IMR-90 (cell line): ENCODE results near the gene RASSF5. TPM values are rescaled to one million over a fixed set of nuclear protein-coding genes. Genes with fewer than 3 reads are reported as not detected.

Experiments used
- ATAC-seq: fragments of 200-7000 bp; cut with Tn5 transposase; 2 replicates; pipeline ENCODE4 v1.9.1; 2020; ENCODE audit warnings: low read depth, mild to moderate bottlenecking, moderate library complexity
- BruUV-seq: library from RNA; stranded (reverse); fragments of 400-500 nt; replicated peaks from 2 replicates; lab custom pipeline; 2021; lab: Mats Ljungman, UMichigan
- CTCF ChIA-PET: fragments of 300-600 bp; formaldehyde crosslinking; extraction: SDS; loops from one replicate; lab custom pipeline; 2021; ENCODE audit warnings: antibody characterized with exemption; lab: Yijun Ruan, JAX
- POLR2A ChIA-PET: fragments of 300-600 bp; sonication (Branson Sonifier 250); formaldehyde crosslinking; loops from one replicate; lab custom pipeline; 2022; ENCODE audit warnings: antibody characterized with exemption; ENCODE audit not compliant: unreplicated experiment; lab: Charles Lee
- DNase-seq: peaks from one replicate; pipeline ENCODE4 v3.0.0; 2013
- H2AFZ ChIP-seq: replicated peaks from 2 replicates; pipeline ENCODE3; 2013; ENCODE audit warnings: low read length, mild to moderate bottlenecking; ENCODE audit not compliant: poor library complexity
- H2AK5ac ChIP-seq: 2 replicates; pipeline ENCODE4 v1.6.1; 2013; ENCODE audit warnings: low read depth, low read length, inconsistent platforms
- H2AK9ac ChIP-seq: replicated peaks from 2 replicates; pipeline ENCODE3; 2013; ENCODE audit warnings: mild to moderate bottlenecking, low read depth, low read length, moderate library complexity; ENCODE audit not compliant: poor library complexity
- H2BK120ac ChIP-seq: 2 replicates; pipeline ENCODE4 v1.6.1; 2013; ENCODE audit warnings: low read depth, low read length, inconsistent platforms
- H2BK15ac ChIP-seq: 3 replicates; pipeline ENCODE4 v1.6.1; 2013; ENCODE audit warnings: low read depth, low read length, inconsistent platforms
- H2BK20ac ChIP-seq: 2 replicates; pipeline ENCODE4 v1.6.1; 2013; ENCODE audit warnings: low read depth, mild to moderate bottlenecking, inconsistent platforms, low read length, moderate library complexity
- H2BK5ac ChIP-seq: 2 replicates; pipeline ENCODE4 v1.6.1; 2013; ENCODE audit warnings: mild to moderate bottlenecking, low read depth, low read length, inconsistent platforms; ENCODE audit not compliant: poor library complexity, severe bottlenecking
- H3K14ac ChIP-seq: replicated peaks from 2 replicates; pipeline ENCODE4 v1.6.1; 2013; ENCODE audit warnings: low read depth, low read length, inconsistent platforms
- H3K18ac ChIP-seq: 2 replicates; pipeline ENCODE4 v1.6.1; 2013; ENCODE audit warnings: low read depth, low read length, control low read depth
- H3K23ac ChIP-seq: 2 replicates; pipeline ENCODE4 v1.6.1; 2013; ENCODE audit warnings: low read depth, low read length, inconsistent platforms
- H3K27ac ChIP-seq: 2 replicates; pipeline ENCODE4 v1.5.1; 2013; ENCODE audit warnings: mild to moderate bottlenecking, control low read depth, low read length; ENCODE audit not compliant: insufficient read depth
- H3K27me3 ChIP-seq: 2 replicates; pipeline ENCODE4 v1.6.1; 2013; ENCODE audit warnings: low read length; ENCODE audit not compliant: control insufficient read depth, insufficient read depth
- H3K36me3 ChIP-seq: 2 replicates; pipeline ENCODE4 v1.6.1; 2013; ENCODE audit warnings: low read length, mixed read lengths; ENCODE audit not compliant: control insufficient read depth, insufficient read depth
- H3K4ac ChIP-seq: 2 replicates; pipeline ENCODE4 v1.6.1; 2013; ENCODE audit warnings: low read depth, low read length, inconsistent platforms
- H3K4me1 ChIP-seq: 2 replicates; pipeline ENCODE4 v1.6.1; 2013; ENCODE audit warnings: low read length, mixed read lengths; ENCODE audit not compliant: control insufficient read depth, insufficient read depth
- H3K4me2 ChIP-seq: 2 replicates; pipeline ENCODE4 v1.6.1; 2013; ENCODE audit warnings: low read depth, mild to moderate bottlenecking, control low read depth, low read length, moderate library complexity
- H3K4me3 ChIP-seq: 2 replicates; pipeline ENCODE4 v1.5.1; 2013; ENCODE audit warnings: low read depth, mild to moderate bottlenecking, control low read depth, low read length, moderate library complexity; ENCODE audit not compliant: insufficient read depth
- H3K56ac ChIP-seq: 2 replicates; pipeline ENCODE4 v1.6.1; 2013; ENCODE audit warnings: low read length, inconsistent platforms; ENCODE audit not compliant: insufficient read depth; ENCODE audit errors: extremely low read depth
- H3K79me1 ChIP-seq, 2 experiments: 2 replicates each; pipeline ENCODE4 v1.6.1; 2013; ENCODE audit warnings: low read length in 2 of 2, inconsistent platforms in 1 of 2, low read depth in 1 of 2
- H3K9ac ChIP-seq: 2 replicates; pipeline ENCODE4 v1.6.1; 2013; ENCODE audit warnings: low read depth, low read length, control low read depth
- H3K9me1 ChIP-seq: 2 replicates; pipeline ENCODE4 v1.6.1; 2013; ENCODE audit warnings: low read length, inconsistent platforms; ENCODE audit not compliant: insufficient read depth
- H3K9me3 ChIP-seq: 2 replicates; pipeline ENCODE4 v1.6.1; 2013; ENCODE audit warnings: low read length; ENCODE audit not compliant: control insufficient read depth, insufficient read depth
- H4K20me1 ChIP-seq: 2 replicates; pipeline ENCODE4 v1.6.1; 2013; ENCODE audit warnings: low read length, inconsistent platforms; ENCODE audit not compliant: insufficient read depth
- H4K5ac ChIP-seq: 2 replicates; pipeline ENCODE4 v1.6.1; 2013; ENCODE audit warnings: mild to moderate bottlenecking, low read depth, low read length, control low read depth
- H4K8ac ChIP-seq, 2 experiments: 2 replicates each; pipeline ENCODE4 v1.6.1; 2013; ENCODE audit warnings: low read depth in 2 of 2, low read length in 2 of 2, control low read depth in 1 of 2, inconsistent platforms in 1 of 2
- H4K91ac ChIP-seq: 2 replicates; pipeline ENCODE4 v1.6.1; 2013; ENCODE audit warnings: low read depth, low read length, inconsistent platforms; ENCODE audit not compliant: insufficient read depth
- BHLHE40 ChIP-seq: fragments of 150-350 bp; IDR thresholded peaks from 2 replicates; pipeline ENCODE4 v1.6.1; 2016; ENCODE audit warnings: mild to moderate bottlenecking, low read depth, low read length
- CEBPB ChIP-seq: IDR thresholded peaks from 2 replicates; pipeline ENCODE4 v1.6.1; 2012; ENCODE audit warnings: low read depth, low read length, improper control_type of control experiment
- FOS ChIP-seq: fragments of 150-350 bp; IDR thresholded peaks from 2 replicates; pipeline ENCODE4 v1.6.1; 2016; ENCODE audit warnings: low read depth, low read length
- MAFK ChIP-seq: IDR thresholded peaks from 2 replicates; pipeline ENCODE4 v1.6.1; 2012; ENCODE audit warnings: low read depth, low read length, improper control_type of control experiment
- MAZ ChIP-seq: IDR thresholded peaks from 2 replicates; pipeline ENCODE4 v1.6.1; 2012; ENCODE audit warnings: low read depth, mild to moderate bottlenecking, low read length, improper control_type of control experiment, moderate library complexity, borderline replicate concordance
- MXI1 ChIP-seq: IDR thresholded peaks from 2 replicates; pipeline ENCODE4 v1.6.1; 2012; ENCODE audit warnings: low read depth, mild to moderate bottlenecking, low read length, moderate library complexity, borderline replicate concordance
- NFE2L2 ChIP-seq: fragments of 150-350 bp; IDR thresholded peaks from 2 replicates; pipeline ENCODE4 v1.6.1; 2016; ENCODE audit warnings: low read depth, mild to moderate bottlenecking, low read length
- POLR2A ChIP-seq: IDR thresholded peaks from 2 replicates; pipeline ENCODE4 v1.6.1; 2012; ENCODE audit warnings: mild to moderate bottlenecking, low read depth, low read length
- RAD21 ChIP-seq: IDR thresholded peaks from 2 replicates; pipeline ENCODE4 v1.6.1; 2012; ENCODE audit warnings: low read length, improper control_type of control experiment
- RCOR1 ChIP-seq: IDR thresholded peaks from 2 replicates; pipeline ENCODE4 v1.6.1; 2012; ENCODE audit warnings: mild to moderate bottlenecking, low read length, improper control_type of control experiment; ENCODE audit not compliant: insufficient replicate concordance
- RFX5 ChIP-seq: IDR thresholded peaks from 2 replicates; pipeline ENCODE4 v1.8.0; 2012; ENCODE audit warnings: low read depth, mild to moderate bottlenecking, low read length, moderate library complexity
- SMC3 ChIP-seq: fragments of 150-350 bp; IDR thresholded peaks from 2 replicates; pipeline ENCODE4 v1.6.1; 2016; ENCODE audit warnings: low read depth, mild to moderate bottlenecking, antibody characterized with exemption, low read length, moderate library complexity
- WGBS, 2 experiments: methylation state at CpG; one replicate each; pipeline versions ENCODE4 v1.1.5 to v1.1.7; 2013; ENCODE audit warnings: missing lambda C conversion rate in 2 of 2; ENCODE audit not compliant: insufficient read length in 1 of 2; ENCODE audit errors: extremely low coverage in 2 of 2; 5-methylcytosine and 5-hydroxymethylcytosine counted together
- dilution Hi-C: fragments of 300-500 bp; cut with HindIII; formaldehyde crosslinking; loops from one replicate; pipeline ENCODE4 v1.14.3; 2018; ENCODE audit warnings: low sequenced_read_pairs; ENCODE audit not compliant: unreplicated experiment
- in situ Hi-C: fragments of 300-500 bp; cut with MboI; formaldehyde crosslinking; loops from 3 replicates; pipeline ENCODE4 v1.14.3; 2019; ENCODE audit warnings: low sequenced_read_pairs, inconsistent platforms, mixed read lengths
- intact Hi-C: fragments of 100-400 bp; cut with micrococcal nuclease; formaldehyde crosslinking; loops from 2 replicates; pipeline ENCODE4 v1.10.0; 2022
- polyA plus RNA-seq, 3 experiments: library from polyadenylated mRNA; depleted of rRNA; stranded (reverse); fragments of >200 nt; gene quantifications; 2 replicates each; pipeline ENCODE4 v1.2.3, GENCODE V29; 2012; ENCODE audit warnings: low replicate concordance in 1 of 3
- total RNA-seq: library from RNA; depleted of rRNA; stranded (reverse); fragments of >200 nt; gene quantifications from 2 replicates; pipeline ENCODE4 v1.2.3, GENCODE V29; 2012
- TF ChIP-seq, protein P1 (sequence below): fragments of 150-350 bp; IDR thresholded peaks from 2 replicates; pipeline ENCODE4 v1.6.1; 2017; ENCODE audit warnings: mild to moderate bottlenecking, antibody characterized with exemption, low read length, low read depth
- TF ChIP-seq, protein P2 (sequence below): conservative IDR thresholded peaks from 2 replicates; pipeline ENCODE4 v1.5.1; 2012; ENCODE audit warnings: mild to moderate bottlenecking, low read depth, low read length, improper control_type of control experiment
- TF ChIP-seq, protein P3 (sequence below): fragments of 150-350 bp; IDR thresholded peaks from 2 replicates; pipeline ENCODE4 v1.6.1; 2016; ENCODE audit warnings: low read depth, mild to moderate bottlenecking, low read length, moderate library complexity, borderline replicate concordance

RASSF5 gene
- total and polyA plus RNA-seq, 2 of the 4 experiments (the other 2 are of a cell fraction): 0.18 to 1.1 TPM

DNA sequence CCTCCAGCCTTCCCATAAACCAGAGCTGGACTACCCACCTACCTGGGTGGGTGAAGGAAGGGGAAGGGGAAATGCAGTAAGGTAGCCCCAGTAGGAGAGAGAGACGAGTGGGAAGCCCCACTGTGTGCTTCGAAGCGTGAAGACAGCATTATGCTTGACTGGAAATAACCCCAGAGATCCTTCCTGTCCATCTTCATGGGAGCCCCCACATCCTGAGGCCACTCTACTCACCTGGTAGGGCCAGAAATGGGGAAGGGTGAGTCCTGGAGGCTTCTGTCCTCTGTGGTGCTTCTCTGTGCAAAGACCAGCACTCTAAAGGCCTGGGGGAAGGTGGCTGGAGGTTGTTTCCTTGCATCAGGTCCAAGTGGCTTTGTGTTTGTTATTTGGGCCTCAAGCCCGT, 10.0 kb upstream of the RASSF5 start:
- Histone ChIP-seq H2AFZ (no peak overlapping the region), H3K36me3 (peaks cover 28% of the 10 kb centered on the region), H3K9ac (no peak overlapping the region), H3K4me3 (no peak overlapping the region), H2AK5ac (no peak overlapping the region), H3K56ac (no peak overlapping the region), H3K9me3 (no peaks in the 10 kb centered on the region), H2BK5ac (no peak overlapping the region), H4K5ac (no peak overlapping the region), H3K14ac (no peak overlapping the region), H3K9me1 (peaks cover 21% of the 10 kb centered on the region), H3K27me3 (no peaks in the 10 kb centered on the region), H4K91ac (no peak overlapping the region), H2BK20ac (no peak overlapping the region), H3K18ac (no peak overlapping the region), H3K23ac (no peak overlapping the region), H2AK9ac (no peak overlapping the region), H3K27ac (no peak overlapping the region), H4K8ac (no peak overlapping the region), H2BK120ac (no peak overlapping the region), H3K4ac (no peak overlapping the region), H2BK15ac (no peak overlapping the region), H3K79me1 (peaks cover 0 to 4% of the 10 kb centered on the region in 2 experiments; a peak in 1 of 4 replicates), H4K20me1 (no peaks in the 10 kb centered on the region), H3K4me2 (no peak overlapping the region), H3K4me1 (peaks cover 12% of the 10 kb centered on the region)
- ChIA-PET POLR2A (no interaction called here), CTCF (no interaction called here)
- intact Hi-C loops (no loop called here), dilution Hi-C loops (no loop called here), in situ Hi-C loops (no loop called here)
- no peak for TF ChIP-seq RCOR1
- TF ChIP-seq, protein P1, sequence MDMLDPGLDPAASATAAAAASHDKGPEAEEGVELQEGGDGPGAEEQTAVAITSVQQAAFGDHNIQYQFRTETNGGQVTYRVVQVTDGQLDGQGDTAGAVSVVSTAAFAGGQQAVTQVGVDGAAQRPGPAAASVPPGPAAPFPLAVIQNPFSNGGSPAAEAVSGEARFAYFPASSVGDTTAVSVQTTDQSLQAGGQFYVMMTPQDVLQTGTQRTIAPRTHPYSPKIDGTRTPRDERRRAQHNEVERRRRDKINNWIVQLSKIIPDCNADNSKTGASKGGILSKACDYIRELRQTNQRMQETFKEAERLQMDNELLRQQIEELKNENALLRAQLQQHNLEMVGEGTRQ: no peak
- no peak for TF ChIP-seq SMC3
- TF ChIP-seq RAD21: no peak
- TF ChIP-seq MXI1: no peak
- TF ChIP-seq RFX5: no peak
- no peak for TF ChIP-seq POLR2A
- no peak for TF ChIP-seq BHLHE40
- TF ChIP-seq, protein P2, sequence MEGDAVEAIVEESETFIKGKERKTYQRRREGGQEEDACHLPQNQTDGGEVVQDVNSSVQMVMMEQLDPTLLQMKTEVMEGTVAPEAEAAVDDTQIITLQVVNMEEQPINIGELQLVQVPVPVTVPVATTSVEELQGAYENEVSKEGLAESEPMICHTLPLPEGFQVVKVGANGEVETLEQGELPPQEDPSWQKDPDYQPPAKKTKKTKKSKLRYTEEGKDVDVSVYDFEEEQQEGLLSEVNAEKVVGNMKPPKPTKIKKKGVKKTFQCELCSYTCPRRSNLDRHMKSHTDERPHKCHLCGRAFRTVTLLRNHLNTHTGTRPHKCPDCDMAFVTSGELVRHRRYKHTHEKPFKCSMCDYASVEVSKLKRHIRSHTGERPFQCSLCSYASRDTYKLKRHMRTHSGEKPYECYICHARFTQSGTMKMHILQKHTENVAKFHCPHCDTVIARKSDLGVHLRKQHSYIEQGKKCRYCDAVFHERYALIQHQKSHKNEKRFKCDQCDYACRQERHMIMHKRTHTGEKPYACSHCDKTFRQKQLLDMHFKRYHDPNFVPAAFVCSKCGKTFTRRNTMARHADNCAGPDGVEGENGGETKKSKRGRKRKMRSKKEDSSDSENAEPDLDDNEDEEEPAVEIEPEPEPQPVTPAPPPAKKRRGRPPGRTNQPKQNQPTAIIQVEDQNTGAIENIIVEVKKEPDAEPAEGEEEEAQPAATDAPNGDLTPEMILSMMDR: no peak
- TF ChIP-seq NFE2L2: no peak
- TF ChIP-seq MAFK: no peak
- TF ChIP-seq MAZ: no peak
- TF ChIP-seq, protein P3, sequence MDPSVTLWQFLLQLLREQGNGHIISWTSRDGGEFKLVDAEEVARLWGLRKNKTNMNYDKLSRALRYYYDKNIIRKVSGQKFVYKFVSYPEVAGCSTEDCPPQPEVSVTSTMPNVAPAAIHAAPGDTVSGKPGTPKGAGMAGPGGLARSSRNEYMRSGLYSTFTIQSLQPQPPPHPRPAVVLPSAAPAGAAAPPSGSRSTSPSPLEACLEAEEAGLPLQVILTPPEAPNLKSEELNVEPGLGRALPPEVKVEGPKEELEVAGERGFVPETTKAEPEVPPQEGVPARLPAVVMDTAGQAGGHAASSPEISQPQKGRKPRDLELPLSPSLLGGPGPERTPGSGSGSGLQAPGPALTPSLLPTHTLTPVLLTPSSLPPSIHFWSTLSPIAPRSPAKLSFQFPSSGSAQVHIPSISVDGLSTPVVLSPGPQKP: no peak
- TF ChIP-seq CEBPB: no peak
- no peak for TF ChIP-seq FOS
- ATAC-seq (no peak), DNase-seq (no peak)
- no TSS peak for BruUV-seq
- WGBS, 2 experiments: 100% methylated on average over 1 of the region's 4 CpGs; no CpG with 5 or more reads in 1 of the 2 experiments
